Adrenal gland (tissue), 5 donors: ENCODE results near the gene SALL3.

Experiments used
- POLR2A ChIP-seq, 2 donors: fragments of 450-650 bp; IDR thresholded peaks; one replicate each; pipeline ENCODE4 v1.6.1; 2017; ENCODE audit warnings: antibody characterized with exemption in 2 of 2, mild to moderate bottlenecking in 2 of 2, moderate library complexity in 1 of 2
- TF ChIP-seq, protein P1 (sequence below), 6 experiments: fragments of 450-650 bp in 4 of 6; fragments of 200-600 bp in 2 of 6; sonication (generic) in 1 of 6; IDR thresholded peaks; 1 replicate in 5 of 6; 2 replicates in 1 of 6; pipeline versions ENCODE4 v1.5.1 to v1.8.0; 2016 to 2021; ENCODE audit warnings: antibody characterized with exemption in 6 of 6, mild to moderate bottlenecking in 2 of 6, moderate library complexity in 1 of 6
- donor health status: DM: no; HTN: no; CAD: no.

DNA sequence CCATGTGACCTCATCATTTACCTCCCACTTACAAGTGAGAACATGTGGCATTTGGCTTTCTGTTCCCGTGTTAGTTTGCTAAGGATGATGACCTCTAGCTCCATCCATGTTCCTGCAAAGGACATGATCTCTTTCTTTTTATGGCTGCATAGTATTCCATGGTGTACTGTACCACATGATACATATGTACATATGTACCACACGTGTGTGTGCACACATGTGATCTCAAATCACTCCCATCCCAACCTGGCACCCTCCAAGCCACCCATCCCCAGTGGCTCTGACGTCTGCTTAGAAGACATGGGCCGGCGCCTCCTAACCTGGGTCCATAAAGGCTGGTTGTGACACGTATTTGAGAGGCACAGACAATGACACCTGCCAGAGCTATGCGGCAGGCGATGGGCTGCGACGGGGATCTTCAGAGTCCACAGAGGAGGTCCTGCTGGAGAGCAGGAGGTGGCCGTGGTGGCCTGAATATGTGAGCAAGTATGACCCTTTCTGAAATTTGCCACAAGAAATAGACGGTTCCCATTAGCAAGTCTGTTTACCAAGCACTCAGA is 8.8 kb upstream of the SALL3 start:
- TF ChIP-seq, protein P1, sequence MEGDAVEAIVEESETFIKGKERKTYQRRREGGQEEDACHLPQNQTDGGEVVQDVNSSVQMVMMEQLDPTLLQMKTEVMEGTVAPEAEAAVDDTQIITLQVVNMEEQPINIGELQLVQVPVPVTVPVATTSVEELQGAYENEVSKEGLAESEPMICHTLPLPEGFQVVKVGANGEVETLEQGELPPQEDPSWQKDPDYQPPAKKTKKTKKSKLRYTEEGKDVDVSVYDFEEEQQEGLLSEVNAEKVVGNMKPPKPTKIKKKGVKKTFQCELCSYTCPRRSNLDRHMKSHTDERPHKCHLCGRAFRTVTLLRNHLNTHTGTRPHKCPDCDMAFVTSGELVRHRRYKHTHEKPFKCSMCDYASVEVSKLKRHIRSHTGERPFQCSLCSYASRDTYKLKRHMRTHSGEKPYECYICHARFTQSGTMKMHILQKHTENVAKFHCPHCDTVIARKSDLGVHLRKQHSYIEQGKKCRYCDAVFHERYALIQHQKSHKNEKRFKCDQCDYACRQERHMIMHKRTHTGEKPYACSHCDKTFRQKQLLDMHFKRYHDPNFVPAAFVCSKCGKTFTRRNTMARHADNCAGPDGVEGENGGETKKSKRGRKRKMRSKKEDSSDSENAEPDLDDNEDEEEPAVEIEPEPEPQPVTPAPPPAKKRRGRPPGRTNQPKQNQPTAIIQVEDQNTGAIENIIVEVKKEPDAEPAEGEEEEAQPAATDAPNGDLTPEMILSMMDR (IDR thresholded peaks at IDR 0.05) = no peak
- TF ChIP-seq POLR2A (IDR thresholded peaks at IDR 0.05) = no peak
